ENCODE data around the gene HEXD. TPM values are rescaled to one million over a fixed set of nuclear protein-coding genes. Genes with fewer than 3 reads are reported as not detected.
A peak's percentile ranks its signal among the peaks of the same experiment; 100 is the strongest.

The HEXD gene
- total and polyA plus RNA-seq, 10 of the 15 experiments (the other 5 are each of a cell fraction or from before 2014, with no cell fraction given) = 1.6 to 24.2 (median 7.0) TPM

DNA sequence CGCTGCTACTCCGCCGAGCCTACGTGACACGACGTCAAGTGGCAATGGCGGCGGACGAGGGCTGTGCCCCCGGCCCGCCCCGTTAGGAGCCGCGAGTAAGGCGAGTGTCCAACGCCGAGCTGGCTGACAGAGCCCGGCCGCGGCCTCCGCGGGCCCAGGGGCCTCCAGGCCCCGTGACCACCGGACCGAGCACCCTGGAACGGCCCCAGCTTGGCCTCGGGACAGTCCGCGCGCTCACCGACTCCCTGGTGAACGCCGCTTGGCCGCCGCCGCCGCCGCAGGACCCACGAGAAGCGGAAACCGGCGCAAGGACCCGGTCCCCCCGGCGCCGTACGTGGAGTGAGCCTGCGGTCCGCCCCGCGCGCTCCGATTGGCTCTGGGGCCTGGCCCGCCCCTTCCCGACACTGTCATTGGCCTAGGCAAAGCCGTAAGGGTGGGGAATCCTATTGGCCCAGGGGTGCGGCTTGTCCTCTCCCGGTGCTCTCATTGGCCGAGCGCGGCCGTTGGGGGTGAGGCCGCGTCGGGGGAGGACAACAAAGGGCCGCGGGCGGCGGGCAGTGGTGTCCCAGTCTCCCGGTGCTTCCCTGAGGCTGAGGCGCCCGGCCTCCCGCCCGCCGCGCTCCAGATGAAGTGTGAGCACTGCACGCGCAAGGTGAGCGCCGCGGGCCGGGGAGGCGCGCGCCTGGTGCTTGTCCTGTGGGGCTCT is 40.2 kb downstream of the HEXD start, which contains the start of gene NARF (continued):
- no peak for TF ChIP-seq MEF2B (IDR thresholded peaks at IDR 0.05; ENCODE audit: partially characterized antibody, poor library complexity, severe bottlenecking)
- TF ChIP-seq ATF7 (IDR thresholded peaks at IDR 0.05; ENCODE audit: low read depth) = no peak
- TF ChIP-seq MYB (IDR thresholded peaks at IDR 0.05; ENCODE audit: borderline replicate concordance, low read depth, low read length) = no peak
- peak in 1 of 2 experiments; percentile 65; a peak in 1 of 4 replicates for TF ChIP-seq BHLHE40 (IDR thresholded peaks at IDR 0.05; ENCODE audit: borderline replicate concordance in 1 of 2, low read depth in 2 of 2, low read length in 1 of 2)
- no peak for TF ChIP-seq ASH2L (IDR thresholded peaks at IDR 0.05; ENCODE audit: borderline replicate concordance, low read depth)
- TF ChIP-seq, protein P1, sequence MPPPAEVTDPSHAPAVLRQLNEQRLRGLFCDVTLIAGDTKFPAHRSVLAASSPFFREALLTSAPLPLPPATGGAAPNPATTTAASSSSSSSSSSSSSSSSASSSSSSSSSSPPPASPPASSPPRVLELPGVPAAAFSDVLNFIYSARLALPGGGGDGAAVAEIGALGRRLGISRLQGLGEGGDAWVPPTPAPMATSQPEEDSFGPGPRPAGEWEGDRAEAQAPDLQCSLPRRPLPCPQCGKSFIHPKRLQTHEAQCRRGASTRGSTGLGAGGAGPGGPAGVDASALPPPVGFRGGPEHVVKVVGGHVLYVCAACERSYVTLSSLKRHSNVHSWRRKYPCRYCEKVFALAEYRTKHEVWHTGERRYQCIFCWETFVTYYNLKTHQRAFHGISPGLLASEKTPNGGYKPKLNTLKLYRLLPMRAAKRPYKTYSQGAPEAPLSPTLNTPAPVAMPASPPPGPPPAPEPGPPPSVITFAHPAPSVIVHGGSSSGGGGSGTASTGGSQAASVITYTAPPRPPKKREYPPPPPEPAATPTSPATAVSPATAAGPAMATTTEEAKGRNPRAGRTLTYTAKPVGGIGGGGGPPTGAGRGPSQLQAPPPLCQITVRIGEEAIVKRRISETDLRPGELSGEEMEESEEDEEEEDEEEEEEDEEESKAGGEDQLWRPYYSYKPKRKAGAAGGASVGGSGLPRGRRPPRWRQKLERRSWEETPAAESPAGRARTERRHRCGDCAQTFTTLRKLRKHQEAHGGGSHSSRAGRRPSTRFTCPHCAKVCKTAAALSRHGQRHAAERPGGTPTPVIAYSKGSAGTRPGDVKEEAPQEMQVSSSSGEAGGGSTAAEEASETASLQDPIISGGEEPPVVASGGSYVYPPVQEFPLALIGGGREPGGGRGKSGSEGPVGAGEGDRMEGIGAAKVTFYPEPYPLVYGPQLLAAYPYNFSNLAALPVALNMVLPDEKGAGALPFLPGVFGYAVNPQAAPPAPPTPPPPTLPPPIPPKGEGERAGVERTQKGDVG (CRISPR knock-in tag; IDR thresholded peaks at IDR 0.05) = no peak
- no peak for TF ChIP-seq E4F1 (IDR thresholded peaks at IDR 0.05; ENCODE audit: borderline replicate concordance, partially characterized antibody)
- TF ChIP-seq HDGF (IDR thresholded peaks at IDR 0.05) = peak; percentile 79
- TF ChIP-seq ATF3 (IDR thresholded peaks at IDR 0.05; ENCODE audit: borderline replicate concordance, extremely low read depth, low read depth, low read length) = no peak
- peak; percentile 68 for TF ChIP-seq NR2F1 (conservative IDR thresholded peaks at IDR 0.05)
- TF ChIP-seq PRDM15 (CRISPR knock-in tag; IDR thresholded peaks at IDR 0.05) = no peak
- TF ChIP-seq RFX5 (IDR thresholded peaks at IDR 0.05; ENCODE audit: low read depth, low read length) = peak; percentile 79
- TF ChIP-seq, protein P2, sequence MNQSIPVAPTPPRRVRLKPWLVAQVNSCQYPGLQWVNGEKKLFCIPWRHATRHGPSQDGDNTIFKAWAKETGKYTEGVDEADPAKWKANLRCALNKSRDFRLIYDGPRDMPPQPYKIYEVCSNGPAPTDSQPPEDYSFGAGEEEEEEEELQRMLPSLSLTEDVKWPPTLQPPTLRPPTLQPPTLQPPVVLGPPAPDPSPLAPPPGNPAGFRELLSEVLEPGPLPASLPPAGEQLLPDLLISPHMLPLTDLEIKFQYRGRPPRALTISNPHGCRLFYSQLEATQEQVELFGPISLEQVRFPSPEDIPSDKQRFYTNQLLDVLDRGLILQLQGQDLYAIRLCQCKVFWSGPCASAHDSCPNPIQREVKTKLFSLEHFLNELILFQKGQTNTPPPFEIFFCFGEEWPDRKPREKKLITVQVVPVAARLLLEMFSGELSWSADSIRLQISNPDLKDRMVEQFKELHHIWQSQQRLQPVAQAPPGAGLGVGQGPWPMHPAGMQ (IDR thresholded peaks at IDR 0.05; ENCODE audit: borderline replicate concordance) = no peak
- 0 out of 2 replicates have a peak, but pooled peaks have one; percentile 35 for TF ChIP-seq TCF3 (IDR thresholded peaks at IDR 0.05; ENCODE audit: borderline replicate concordance, insufficient read depth, low read depth, low read length)
- TF ChIP-seq ZBED1 (IDR thresholded peaks at IDR 0.05; ENCODE audit: borderline replicate concordance) = no peak

Measured in GM12878 (cell line).